ENCODE results near the gene MRM1. TPM values are rescaled to one million over a fixed set of nuclear protein-coding genes. Genes with fewer than 3 reads are reported as not detected.

MRM1 gene
- polyA plus RNA-seq, 2 of the 4 experiments (the other 2 are of a cell fraction), result 12.7 to 21.7 TPM

- no peak for TF ChIP-seq REST (IDR thresholded peaks at IDR 0.05)
- no peak for TF ChIP-seq HOXB13 (CRISPR knock-in tag; IDR thresholded peaks at IDR 0.05; ENCODE audit: low read depth)
Measured at GRCh38 chr17:36600936-36601302, 464 bp upstream of the MRM1 start (continued).

- Histone ChIP-seq H3K4me2 (peak overlapping the region; percentile 95), H3K9me3 (no peaks in the 10 kb centered on the region), H3K4me3 (peak overlapping the region; percentile 66), H3K4me1 (peaks cover 24% of the 10 kb centered on the region), H3K27ac (peak overlapping the region; percentile 87 to 94)
- DNase-seq (ENCODE audit: low read depth in 1 of 2, low spot score in 1 of 2), result peak in 1 of 2 experiments; percentile 22
- 5% methylated on average over 26 of the region's 38 CpGs for WGBS (ENCODE audit: missing lambda C conversion rate)
- ChIA-PET POLR2A (interaction anchor here (0.5 to 3.1 kb wide), 11 partner anchors 10 to 759 kb away, joined by 3 to 35 read pairs (median 3); partner anchors contain the start of genes AATF, DHRS11, GGNBP2 and MYO19), CTCF (interaction anchor here (0.5 to 5.5 kb wide), 44 partner anchors 11 to 771 kb away, joined by 3 to 96 read pairs (median 5); partner anchors contain the start of genes DHRS11, MYO19 and PIGW)
- no peak for FAIRE-seq
- ATAC-seq, result peak; percentile 43 to 60
- TF ChIP-seq TP53 (CRISPR knock-in tag; IDR thresholded peaks at IDR 0.05), result 0 out of 2 replicates have a peak, but pooled peaks have one; percentile 6
- TF ChIP-seq GATA3 (IDR thresholded peaks at IDR 0.05; ENCODE audit: borderline replicate concordance), result no peak
- TF ChIP-seq ZNF302 (CRISPR knock-in tag; IDR thresholded peaks at IDR 0.05), result no peak
- peak; percentile 4; the same call in 1 of the 2 replicates for TF ChIP-seq PBX3 (IDR thresholded peaks at IDR 0.05)
Measured at GRCh38 chr17:36602030-36602748, 806 bp downstream of the MRM1 start.

- H3K27ac ChIP-seq, result peak overlapping the region; percentile 87 to 94
- peak overlapping the region; percentile 95 for H3K4me2 ChIP-seq
- ChIA-PET CTCF (interaction anchor here (0.5 to 5.5 kb wide), 44 partner anchors 11 to 770 kb away, joined by 3 to 96 read pairs (median 5); partner anchors contain the start of genes DHRS11, MYO19 and PIGW), POLR2A (interaction anchor here (0.6 to 3.1 kb wide), 3 partner anchors 54 to 637 kb away, joined by 3 to 35 read pairs (median 3); partner anchors contain the start of gene GGNBP2)
- DNase-seq (ENCODE audit: low read depth in 1 of 2, low spot score in 1 of 2), result peak; percentile 78 to 81
- ATAC-seq, result peak in 1 of 2 experiments; percentile 31; a peak in 3 of 6 replicates
- H3K9me3 ChIP-seq, result no peaks in the 10 kb centered on the region
- no peak for FAIRE-seq
- H3K4me1 ChIP-seq, result peaks cover 24% of the 10 kb centered on the region
- H3K4me3 ChIP-seq, result peak overlapping the region; percentile 66
- WGBS (ENCODE audit: missing lambda C conversion rate), result 1% methylated on average over 5 of the region's 5 CpGs
- TF ChIP-seq KDM1A (IDR thresholded peaks at IDR 0.05; ENCODE audit: low read depth) (no peak), CEBPB (IDR thresholded peaks at IDR 0.05) (no peak), RNF2 (IDR thresholded peaks at IDR 0.05; ENCODE audit: borderline replicate concordance, low read depth) (no peak), KDM5A (IDR thresholded peaks at IDR 0.05) (peak; percentile 78; the same call in 1 of the 2 replicates), BHLHE40 (IDR thresholded peaks at IDR 0.05; ENCODE audit: low read depth, low read length) (no peak), FOSB (CRISPR knock-in tag; IDR thresholded peaks at IDR 0.05) (no peak), ATOH8 (CRISPR knock-in tag; IDR thresholded peaks at IDR 0.05; ENCODE audit: low read depth) (no peak), ELK1 (IDR thresholded peaks at IDR 0.05; ENCODE audit: low read depth, low read length) (no peak), CTCF (IDR thresholded peaks at IDR 0.05) (peak; percentile 93), NPAS2 (CRISPR knock-in tag; IDR thresholded peaks at IDR 0.05; ENCODE audit: borderline replicate concordance) (no peak), RAD21 (conservative IDR thresholded peaks at IDR 0.05 in 1 of 2, IDR thresholded peaks at IDR 0.05 in 1 of 2) (peak; percentile 71 to 79), CBX8 (IDR thresholded peaks at IDR 0.05) (no peak), SREBF2 (IDR thresholded peaks at IDR 0.05) (no peak), EP300 (IDR thresholded peaks at IDR 0.05) (no peak), SMC3 (IDR thresholded peaks at IDR 0.05) (peak; percentile 61), HMGXB4 (CRISPR knock-in tag; IDR thresholded peaks at IDR 0.05; ENCODE audit: borderline replicate concordance) (no peak)
Measured at GRCh38 chr17:36602924-36603384, 1.6 kb downstream of the MRM1 start.
